ENCODE data around the gene MKI67. TPM values are rescaled to one million over a fixed set of nuclear protein-coding genes. Genes with fewer than 3 reads are reported as not detected.
"Not testable (repeated sequence)": the region's sequence is repeated elsewhere in the genome, so short reads cannot be mapped to it uniquely, and the experiment has no call there.

MKI67 gene
- total RNA-seq, 1 experiment from 2014 or later, result 90.0 TPM

DNA sequence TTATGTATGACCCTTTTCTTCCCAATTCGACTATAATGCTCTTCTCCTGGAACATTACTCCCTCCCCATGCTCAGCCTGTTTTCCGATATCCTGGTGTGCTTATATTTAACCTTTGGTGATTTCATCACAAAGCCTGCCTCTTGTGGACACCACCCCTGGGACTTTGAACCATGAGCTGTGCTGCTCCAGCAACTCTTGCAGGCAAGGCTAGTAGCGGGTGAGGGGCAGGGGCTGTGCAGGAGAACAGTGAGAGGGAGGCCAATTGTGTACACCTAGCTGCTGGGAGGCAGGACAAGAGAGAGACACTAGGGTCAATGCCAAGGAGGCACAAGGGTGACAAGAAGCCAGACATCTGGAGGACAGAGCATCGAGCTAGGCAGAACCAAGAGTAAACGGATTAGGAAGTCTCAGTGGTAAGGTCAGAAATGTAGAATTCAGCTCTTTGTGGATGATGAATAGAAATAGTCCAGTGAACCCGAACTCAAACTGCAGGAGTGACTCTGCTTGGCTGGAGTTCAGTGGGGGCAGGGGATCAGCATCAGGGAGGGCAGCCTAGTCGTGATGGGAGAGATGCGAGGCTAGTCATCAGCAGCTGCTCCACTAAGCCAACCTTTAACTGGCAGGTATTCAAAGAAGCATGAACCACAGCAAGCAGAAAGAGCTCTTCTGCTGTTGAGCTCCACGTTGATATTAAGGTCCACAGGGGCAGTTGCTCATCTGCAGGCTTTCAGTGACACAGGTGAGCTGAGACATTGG is 31.0 kb upstream of the MKI67 start:
- no peaks in the 10 kb centered on the region for H3K4me1 ChIP-seq
- no peaks in the 10 kb centered on the region for H3K36me3 ChIP-seq
- H3K4me3 ChIP-seq, result no peak overlapping the region
- H3K27me3 ChIP-seq, result no peaks in the 10 kb centered on the region
- DNase-seq, result no peak
- H3K9me3 ChIP-seq (replicated peaks), result no peaks in the 10 kb centered on the region
- no peak overlapping the region for H3K27ac ChIP-seq

DNA sequence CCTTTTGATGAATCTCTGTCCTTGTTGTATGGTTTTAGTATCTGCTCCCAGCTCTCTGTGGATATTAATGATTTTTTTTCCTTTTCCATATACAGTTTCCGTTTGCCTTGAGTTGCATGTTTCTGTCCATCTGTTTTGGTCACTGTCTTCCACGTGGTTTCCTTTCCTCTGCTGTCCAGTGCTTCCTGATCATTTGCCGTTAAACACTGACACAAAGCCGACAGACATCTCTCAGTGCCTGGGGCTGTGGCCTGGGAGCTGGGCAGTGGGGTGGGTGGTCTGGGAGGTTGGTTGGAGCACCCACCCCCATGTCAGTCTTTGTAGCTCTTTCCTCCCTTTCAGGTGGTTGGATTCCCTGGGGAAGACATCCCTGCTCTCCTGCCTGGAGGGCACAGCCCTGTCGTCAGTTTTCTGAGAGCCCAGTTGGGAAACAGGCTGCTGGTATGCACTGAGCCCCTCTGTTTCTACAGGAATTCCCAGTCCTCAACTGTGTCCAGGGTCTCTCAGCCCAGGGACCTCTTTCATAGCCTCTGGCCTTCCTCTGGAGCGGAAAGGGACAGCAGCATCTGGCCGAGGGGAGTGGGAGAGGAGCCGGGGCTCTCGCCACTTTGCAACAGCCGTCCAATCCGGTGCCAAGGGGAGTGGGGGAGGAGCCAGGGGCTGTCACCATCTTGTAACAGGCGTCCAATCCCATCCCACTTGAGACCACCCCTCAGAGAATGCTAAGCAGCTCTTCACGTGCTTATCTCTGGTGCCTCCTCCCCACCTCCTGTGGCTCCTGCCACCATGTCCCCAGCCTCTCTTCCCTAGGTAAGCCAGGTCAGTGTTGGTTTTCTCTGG is 26.7 kb upstream of the MKI67 start:
- no peaks in the 10 kb centered on the region for H3K9me3 ChIP-seq (replicated peaks)
- H3K36me3 ChIP-seq, result no peaks in the 10 kb centered on the region
- no peaks in the 10 kb centered on the region for H3K27me3 ChIP-seq
- H3K4me1 ChIP-seq, result no peaks in the 10 kb centered on the region
- H3K4me3 ChIP-seq, result no peak overlapping the region
- no peak overlapping the region for H3K27ac ChIP-seq
- peak in 1 of 2 experiments; percentile 19 for DNase-seq

DNA sequence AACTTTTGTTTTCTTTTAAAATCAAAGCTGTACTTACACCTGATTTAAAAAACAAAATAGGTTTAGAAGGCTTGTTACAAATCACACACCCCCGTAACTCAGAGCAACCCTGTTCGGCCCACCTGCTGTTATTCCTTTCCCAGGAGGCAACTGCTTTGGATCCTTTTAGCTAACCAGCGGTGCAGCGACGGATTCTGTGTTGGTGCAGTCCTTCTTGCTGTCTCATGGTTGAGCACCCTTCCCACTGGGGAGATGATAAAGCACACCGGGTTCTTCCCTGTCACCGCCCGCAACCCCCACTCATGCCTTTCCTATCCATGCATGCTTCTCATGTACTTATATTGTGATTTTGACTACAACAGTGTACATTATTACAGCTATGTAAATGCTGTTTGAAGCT is 24.8 kb upstream of the MKI67 start:
- Histone ChIP-seq H3K27ac (no peak overlapping the region), H3K4me3 (no peak overlapping the region), H3K36me3 (no peaks in the 10 kb centered on the region), H3K27me3 (no peaks in the 10 kb centered on the region), H3K4me1 (no peaks in the 10 kb centered on the region), H3K9me3 (replicated peaks) (no peaks in the 10 kb centered on the region)
- no peak for DNase-seq

DNA sequence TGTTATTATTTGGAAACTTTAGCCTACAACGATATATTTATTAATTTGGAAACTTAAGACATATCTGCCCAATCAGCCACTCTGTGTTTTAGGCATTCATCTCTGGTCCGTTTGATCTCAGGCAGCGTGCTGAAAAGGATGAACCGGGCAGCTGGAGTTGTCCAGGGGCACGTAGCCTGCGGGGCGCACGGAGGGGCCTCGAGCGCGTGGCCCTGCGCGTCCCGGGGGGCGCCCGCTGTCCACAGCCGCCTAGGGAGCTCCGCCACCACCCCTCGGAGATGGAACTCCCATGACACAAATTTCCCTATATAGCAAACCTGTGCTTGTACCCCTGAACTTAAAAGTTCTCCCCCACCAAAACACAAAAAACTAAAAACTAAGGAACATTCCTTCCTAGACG is 24.3 kb upstream of the MKI67 start:
- Histone ChIP-seq H3K27me3 (no peaks in the 10 kb centered on the region), H3K9me3 (replicated peaks) (no peaks in the 10 kb centered on the region), H3K27ac (no peak overlapping the region), H3K4me1 (no peaks in the 10 kb centered on the region), H3K4me3 (no peak overlapping the region), H3K36me3 (no peaks in the 10 kb centered on the region)
- no peak for DNase-seq

DNA sequence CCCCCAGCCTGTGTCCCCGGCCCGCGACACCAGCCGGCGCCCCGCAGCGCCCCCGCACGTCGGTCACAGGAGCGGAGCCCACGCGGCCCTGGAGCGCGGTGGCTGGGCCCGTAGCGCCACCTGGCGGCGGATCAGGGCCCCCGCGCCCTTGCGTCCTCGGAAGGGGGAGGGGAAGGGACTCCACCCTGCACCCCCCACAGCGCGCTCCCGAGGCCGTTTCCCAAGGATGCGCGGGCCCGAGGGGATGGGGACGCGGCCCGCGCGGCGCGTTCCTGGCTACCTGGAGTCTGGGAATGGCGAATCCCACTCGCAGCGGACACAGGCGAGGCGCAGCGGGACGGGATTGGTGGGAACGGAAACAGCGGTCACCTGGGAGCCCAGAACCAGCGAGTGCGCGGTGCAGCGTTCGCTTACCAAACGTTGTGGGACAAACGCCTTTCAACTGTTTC is 23.8 kb upstream of the MKI67 start:
- Histone ChIP-seq H3K27ac (no peak overlapping the region), H3K27me3 (no peaks in the 10 kb centered on the region), H3K9me3 (replicated peaks) (no peaks in the 10 kb centered on the region), H3K4me1 (no peaks in the 10 kb centered on the region), H3K36me3 (no peaks in the 10 kb centered on the region), H3K4me3 (no peak overlapping the region)
- no peak for DNase-seq

DNA sequence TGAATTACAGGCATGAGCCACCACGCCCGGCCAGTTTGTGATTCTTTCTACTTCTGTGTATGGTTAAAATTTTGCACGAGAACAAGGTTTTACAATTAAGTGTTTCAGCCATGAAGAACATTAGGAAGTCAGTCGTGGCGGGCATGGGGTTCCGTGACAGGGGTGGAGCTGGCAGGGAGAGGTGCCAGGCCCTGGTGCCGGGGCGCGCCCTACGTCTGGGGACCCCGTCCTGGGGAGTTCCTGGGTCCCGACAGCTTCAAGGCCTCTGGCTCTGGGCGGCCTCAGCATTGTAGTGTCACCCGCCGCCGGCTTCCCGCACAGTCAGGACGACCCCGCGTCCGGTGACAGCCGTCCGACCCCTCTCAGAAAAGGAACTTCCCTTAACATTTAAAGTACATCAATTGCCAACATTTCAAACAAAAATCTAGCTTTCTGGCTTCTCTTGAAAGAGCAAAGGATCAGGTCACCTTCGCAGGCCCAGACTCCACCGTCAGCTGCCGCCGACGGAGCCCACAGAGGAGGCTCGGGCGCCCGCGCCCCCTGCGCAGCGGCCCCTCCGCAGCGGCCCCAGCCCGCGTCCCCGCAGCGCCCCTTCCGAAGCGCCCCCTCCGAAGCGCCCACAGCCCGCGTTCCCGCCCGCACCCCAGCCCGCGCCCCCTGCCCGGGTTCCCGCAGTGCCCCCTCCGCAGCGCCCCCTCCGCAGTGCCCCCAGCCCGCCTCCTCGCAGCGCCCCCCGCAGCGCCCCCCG is 23.2 kb upstream of the MKI67 start:
- Histone ChIP-seq H3K9me3 (replicated peaks) (no peaks in the 10 kb centered on the region), H3K36me3 (no peaks in the 10 kb centered on the region), H3K4me3 (no peak overlapping the region), H3K27me3 (no peaks in the 10 kb centered on the region), H3K27ac (no peak overlapping the region), H3K4me1 (no peaks in the 10 kb centered on the region)
- DNase-seq, result no peak

DNA sequence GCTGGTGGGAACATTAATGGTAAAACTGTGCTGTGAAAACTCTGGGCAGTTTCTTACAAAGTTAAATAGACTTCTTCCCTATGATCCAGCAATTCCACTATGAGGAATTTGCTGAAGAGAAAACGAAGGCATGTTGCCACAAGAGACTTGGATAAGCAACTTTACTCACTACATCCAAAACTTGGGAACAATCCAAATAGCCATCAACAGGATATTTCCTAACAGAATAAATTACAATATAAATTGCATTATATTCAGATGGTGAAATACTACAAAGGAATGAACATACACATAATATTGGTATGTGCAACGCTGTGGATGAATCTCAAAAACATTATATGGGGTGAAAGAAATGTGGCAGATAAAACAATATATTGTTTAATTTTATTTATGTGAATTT is 21.4 kb upstream of the MKI67 start:
- H3K27me3 ChIP-seq, result no peaks in the 10 kb centered on the region
- H3K36me3 ChIP-seq, result no peaks in the 10 kb centered on the region
- no peak for DNase-seq
- H3K9me3 ChIP-seq (replicated peaks), result no peaks in the 10 kb centered on the region
- H3K4me1 ChIP-seq, result no peaks in the 10 kb centered on the region
- H3K4me3 ChIP-seq, result no peak overlapping the region
- H3K27ac ChIP-seq, result no peak overlapping the region

DNA sequence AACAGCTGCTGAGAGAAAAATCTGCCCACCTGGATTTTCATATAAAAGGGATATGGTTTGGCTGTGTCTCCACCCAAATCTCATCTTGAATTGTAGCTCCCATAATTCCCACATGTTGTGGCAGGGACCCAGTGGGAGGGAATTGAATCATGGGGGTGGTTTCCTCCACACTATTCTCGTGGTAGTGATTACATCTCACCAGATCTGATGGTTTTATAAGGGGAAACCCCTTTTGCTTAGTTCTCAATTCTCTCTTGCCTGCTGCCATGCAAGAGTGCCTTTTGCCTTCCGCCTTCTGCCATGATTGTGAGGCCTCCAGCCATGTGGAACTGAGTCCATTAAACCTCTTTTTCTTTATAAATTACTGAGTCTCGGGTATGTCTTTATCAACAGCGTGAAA is 20.8 kb upstream of the MKI67 start:
- no peaks in the 10 kb centered on the region for H3K9me3 ChIP-seq (replicated peaks)
- H3K4me3 ChIP-seq, result no peak overlapping the region
- no peaks in the 10 kb centered on the region for H3K27me3 ChIP-seq
- no peaks in the 10 kb centered on the region for H3K36me3 ChIP-seq
- H3K4me1 ChIP-seq, result no peaks in the 10 kb centered on the region
- no peak for DNase-seq
- no peak overlapping the region for H3K27ac ChIP-seq

DNA sequence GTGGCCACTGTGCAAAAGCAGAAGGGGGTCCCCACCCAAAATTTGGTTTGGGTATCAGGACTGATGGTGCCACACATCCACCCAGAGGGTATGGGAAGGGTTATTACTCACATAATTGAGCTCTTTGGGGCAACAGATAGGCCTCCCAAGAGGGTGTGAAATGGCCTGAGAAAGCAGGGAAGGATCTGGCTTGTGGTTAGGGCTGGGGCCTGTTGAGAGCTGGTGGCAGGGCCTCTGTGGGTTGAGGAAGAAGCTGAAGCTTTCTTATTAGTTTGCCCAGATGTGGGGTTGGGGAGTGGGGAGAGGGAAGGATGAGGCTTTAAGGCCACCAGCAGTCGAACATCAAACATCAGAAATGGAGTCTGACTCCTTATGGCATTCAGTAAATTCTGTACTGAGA is 18.3 kb upstream of the MKI67 start:
- H3K4me3 ChIP-seq, result no peak overlapping the region
- H3K27ac ChIP-seq, result no peak overlapping the region
- H3K27me3 ChIP-seq, result no peaks in the 10 kb centered on the region
- no peak for DNase-seq
- no peaks in the 10 kb centered on the region for H3K9me3 ChIP-seq (replicated peaks)
- no peaks in the 10 kb centered on the region for H3K36me3 ChIP-seq
- no peaks in the 10 kb centered on the region for H3K4me1 ChIP-seq

DNA sequence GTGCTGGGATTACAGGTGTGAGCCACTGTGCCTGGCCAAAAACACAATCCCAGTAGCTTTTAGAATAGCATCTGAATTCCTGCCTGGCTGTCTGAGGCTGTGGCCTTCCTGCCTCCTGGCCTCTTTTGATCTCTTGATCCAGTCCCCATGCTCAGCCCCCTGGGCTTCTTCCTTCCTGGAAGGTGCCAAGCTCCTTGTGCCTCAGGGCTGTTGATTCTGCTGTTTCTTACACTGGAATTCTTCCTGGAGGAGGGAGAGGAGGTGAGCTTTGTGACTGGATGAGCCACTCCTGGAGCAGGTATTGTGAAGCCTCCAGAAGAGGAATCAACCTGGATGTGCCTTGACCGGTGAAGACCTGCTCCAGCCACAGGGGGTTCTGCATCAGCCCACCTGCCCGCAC is 17.3 kb upstream of the MKI67 start:
- no peak overlapping the region for H3K27ac ChIP-seq
- no peak for DNase-seq
- no peaks in the 10 kb centered on the region for H3K9me3 ChIP-seq (replicated peaks)
- no peak overlapping the region for H3K4me3 ChIP-seq
- H3K36me3 ChIP-seq, result no peaks in the 10 kb centered on the region
- no peaks in the 10 kb centered on the region for H3K4me1 ChIP-seq
- H3K27me3 ChIP-seq, result no peaks in the 10 kb centered on the region

DNA sequence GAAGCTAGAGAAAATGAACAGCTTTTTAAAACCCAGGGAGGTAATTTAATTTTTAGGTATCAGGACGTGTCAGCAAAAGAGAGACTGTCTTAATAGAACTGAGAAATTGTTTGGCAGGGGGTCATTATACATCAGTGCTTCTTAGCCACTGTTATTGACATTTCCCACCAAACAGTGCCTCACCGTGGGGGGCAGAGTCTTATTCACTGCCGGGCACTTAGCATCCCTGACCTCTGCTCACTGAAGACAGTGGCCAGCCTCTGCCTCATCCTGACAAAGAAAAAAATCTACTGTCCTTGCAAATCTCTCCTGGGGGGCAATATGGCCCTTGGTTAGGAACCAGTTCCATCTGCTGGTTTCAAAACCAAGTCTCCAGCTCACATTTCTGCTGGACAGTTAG is 14.2 kb upstream of the MKI67 start:
- Histone ChIP-seq H3K36me3 (no peaks in the 10 kb centered on the region), H3K4me1 (no peaks in the 10 kb centered on the region), H3K27ac (no peak overlapping the region), H3K9me3 (replicated peaks) (no peaks in the 10 kb centered on the region), H3K27me3 (no peaks in the 10 kb centered on the region), H3K4me3 (no peak overlapping the region)
- no peak for DNase-seq

DNA sequence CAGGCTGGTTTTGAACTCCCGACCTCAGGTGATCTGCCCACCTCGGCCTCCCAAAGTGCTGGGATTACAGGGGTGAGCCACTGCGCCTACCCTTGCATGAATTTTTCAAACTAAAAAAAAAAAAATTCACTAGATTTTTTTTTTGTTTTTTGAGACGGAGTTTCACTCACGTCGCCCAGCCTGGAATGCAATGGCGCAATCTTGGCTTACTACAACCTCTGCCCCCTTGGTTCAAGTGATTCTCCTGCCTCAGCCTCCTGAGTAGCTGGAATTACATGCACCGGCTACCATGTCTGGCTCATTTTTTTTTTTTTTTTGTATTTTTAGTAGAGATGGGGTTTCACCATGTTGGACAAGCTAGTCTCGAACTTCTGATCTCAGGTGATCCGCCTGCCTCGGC is 12.2 kb upstream of the MKI67 start:
- not testable (repeated sequence) for H3K4me3 ChIP-seq; H3K4me1 ChIP-seq; DNase-seq; H3K27me3 ChIP-seq; H3K36me3 ChIP-seq; H3K27ac ChIP-seq; H3K9me3 ChIP-seq (replicated peaks)

DNA sequence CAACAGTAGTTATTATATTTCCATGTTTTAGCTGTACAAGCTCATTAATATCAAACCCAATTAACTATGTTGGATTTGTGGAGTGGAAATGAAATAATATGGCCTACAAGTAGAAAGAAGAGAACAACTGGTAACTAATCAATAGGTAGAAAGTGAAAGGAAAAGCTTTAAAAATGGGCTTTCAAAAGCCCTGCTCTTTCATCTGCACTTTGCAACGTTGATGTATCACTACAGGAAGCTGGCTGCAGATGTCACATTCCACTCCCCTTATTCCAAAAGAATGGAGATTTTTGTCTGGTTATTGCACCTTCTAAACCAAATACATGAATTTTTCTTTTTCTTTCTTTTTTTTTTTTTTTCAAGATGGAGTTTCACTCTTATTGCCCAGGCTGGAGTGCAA is 11.7 kb upstream of the MKI67 start:
- H3K36me3 ChIP-seq, result no peaks in the 10 kb centered on the region
- no peak overlapping the region for H3K27ac ChIP-seq
- H3K4me3 ChIP-seq, result no peak overlapping the region
- H3K9me3 ChIP-seq (replicated peaks), result no peaks in the 10 kb centered on the region
- DNase-seq, result no peak
- no peaks in the 10 kb centered on the region for H3K4me1 ChIP-seq
- no peaks in the 10 kb centered on the region for H3K27me3 ChIP-seq

DNA sequence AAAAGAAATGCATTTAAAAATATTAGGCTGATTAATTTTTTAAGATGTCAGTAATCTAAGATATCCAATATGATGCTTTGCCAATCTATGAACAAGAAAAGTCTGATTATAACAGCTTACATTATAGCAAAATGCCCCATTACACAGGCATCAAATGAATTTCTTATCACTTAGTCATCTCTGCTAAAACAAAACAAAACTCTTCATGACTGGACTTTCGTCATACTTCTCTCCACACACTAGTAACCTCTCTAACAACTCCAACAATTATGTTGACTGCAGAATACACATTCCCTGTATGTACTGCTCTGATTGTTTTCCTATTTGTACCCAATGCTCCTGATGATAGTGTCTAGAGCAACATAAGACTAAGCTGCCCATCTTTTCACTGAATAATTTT is 3.8 kb upstream of the MKI67 start:
- DNase-seq, result no peak
- Histone ChIP-seq H3K27me3 (no peaks in the 10 kb centered on the region), H3K36me3 (no peaks in the 10 kb centered on the region; the same call in 1 of the 2 replicates), H3K9me3 (replicated peaks) (no peaks in the 10 kb centered on the region), H3K4me1 (no peaks in the 10 kb centered on the region), H3K4me3 (no peak overlapping the region), H3K27ac (no peak overlapping the region)

DNA sequence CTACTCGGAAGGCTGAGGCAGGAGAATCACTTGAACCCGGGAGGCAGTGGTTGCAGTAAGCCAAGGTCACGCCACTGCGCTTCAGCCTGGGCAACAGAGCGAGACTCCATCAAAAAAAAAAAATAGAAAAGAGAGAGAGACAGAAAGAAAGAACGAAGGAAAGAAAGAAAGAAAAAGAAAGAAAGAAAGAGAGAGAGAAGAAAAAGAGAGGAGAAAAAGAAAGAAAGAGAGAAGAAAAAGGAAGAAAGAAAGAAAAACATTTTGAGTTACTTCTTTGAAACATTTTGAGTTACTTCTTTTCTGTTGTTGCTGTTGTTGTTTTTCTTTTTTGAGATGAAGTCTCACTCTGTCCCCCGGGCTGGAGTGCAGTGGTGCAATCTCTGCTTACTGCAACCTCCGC is 2.4 kb upstream of the MKI67 start:
- Histone ChIP-seq H3K36me3 (peaks cover 15% of the 10 kb centered on the region), H3K27ac (no peak overlapping the region), H3K27me3 (no peaks in the 10 kb centered on the region), H3K4me1 (no peaks in the 10 kb centered on the region; the same call in 1 of the 2 replicates), H3K9me3 (replicated peaks) (no peaks in the 10 kb centered on the region), H3K4me3 (no peak overlapping the region)
- no peak for DNase-seq

Data from SJCRH30 (cell line).